GM18951 (cell line): Measurements from ENCODE around the gene FBXO11.

Experiments used
- POLR2A ChIP-seq: IDR thresholded peaks from 4 replicates; pipeline ENCODE4 v1.6.1; 2011; ENCODE audit warnings: mild to moderate bottlenecking; ENCODE audit not compliant: insufficient read length, insufficient read depth; ENCODE audit errors: extremely low read depth
- in situ Hi-C: fragments of 300-500 bp; cut with MboI; formaldehyde crosslinking; loops from one replicate; pipeline ENCODE4 v1.12.0; 2022; ENCODE audit warnings: low sequenced_read_pairs, mixed read lengths, inconsistent platforms; ENCODE audit not compliant: unreplicated experiment

The FBXO11 gene

GRCh38 chr2:47803770-47804169 is 102.5 kb downstream of the FBXO11 start:
- in situ Hi-C loops: no loop called here
- no peak for TF ChIP-seq POLR2A

DNA sequence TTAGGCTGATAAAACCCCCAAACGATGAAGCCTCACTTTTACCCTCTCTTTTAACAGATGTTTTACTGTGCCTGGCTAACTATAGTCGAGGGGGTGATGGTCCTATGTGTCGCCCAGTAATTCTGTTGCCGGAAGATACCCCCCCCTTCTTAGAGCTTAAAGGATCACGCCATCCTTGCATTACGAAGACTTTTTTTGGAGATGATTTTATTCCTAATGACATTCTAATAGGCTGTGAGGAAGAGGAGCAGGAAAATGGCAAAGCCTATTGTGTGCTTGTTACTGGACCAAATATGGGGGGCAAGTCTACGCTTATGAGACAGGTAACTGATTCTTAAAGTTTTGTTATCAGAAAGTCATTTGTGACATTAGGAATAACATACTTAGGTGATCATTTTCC is 102.9 kb downstream of the FBXO11 start:
- in situ Hi-C loops: no loop called here
- no peak for TF ChIP-seq POLR2A

DNA sequence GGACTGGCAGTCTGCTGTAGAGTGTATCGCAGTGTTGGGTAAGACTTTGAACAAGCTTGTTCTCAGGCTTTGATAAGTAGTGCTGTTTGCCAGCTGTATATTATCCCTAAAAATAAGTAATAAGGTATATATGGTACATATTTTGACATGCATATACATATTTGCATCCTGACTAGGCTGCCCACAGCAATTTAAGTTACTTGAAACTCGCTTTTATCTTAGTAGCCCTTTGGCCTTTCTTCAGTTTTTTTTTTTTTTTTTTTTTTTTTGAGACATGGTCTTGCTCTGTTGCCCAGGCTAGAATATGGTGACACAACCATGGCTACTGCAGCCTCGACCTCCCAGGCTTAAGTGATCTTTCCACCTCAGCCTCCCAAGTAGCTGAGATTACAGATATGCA is 105.2 kb downstream of the FBXO11 start:
- TF ChIP-seq POLR2A: no peak
- in situ Hi-C loops: no loop called here

GRCh38 chr2:47799031-47799609 is 107.2 kb downstream of the FBXO11 start:
- in situ Hi-C loops: no loop called here
- TF ChIP-seq POLR2A: no peak

DNA sequence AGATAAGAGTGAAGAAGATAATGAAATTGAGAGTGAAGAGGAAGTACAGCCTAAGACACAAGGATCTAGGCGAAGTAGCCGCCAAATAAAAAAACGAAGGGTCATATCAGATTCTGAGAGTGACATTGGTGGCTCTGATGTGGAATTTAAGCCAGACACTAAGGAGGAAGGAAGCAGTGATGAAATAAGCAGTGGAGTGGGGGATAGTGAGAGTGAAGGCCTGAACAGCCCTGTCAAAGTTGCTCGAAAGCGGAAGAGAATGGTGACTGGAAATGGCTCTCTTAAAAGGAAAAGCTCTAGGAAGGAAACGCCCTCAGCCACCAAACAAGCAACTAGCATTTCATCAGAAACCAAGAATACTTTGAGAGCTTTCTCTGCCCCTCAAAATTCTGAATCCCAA is 107.7 kb downstream of the FBXO11 start:
- in situ Hi-C loops: no loop called here
- TF ChIP-seq POLR2A: no peak

GRCh38 chr2:47796090-47796697 is 110.1 kb downstream of the FBXO11 start:
- in situ Hi-C loops: no loop called here
- no peak for TF ChIP-seq POLR2A

DNA sequence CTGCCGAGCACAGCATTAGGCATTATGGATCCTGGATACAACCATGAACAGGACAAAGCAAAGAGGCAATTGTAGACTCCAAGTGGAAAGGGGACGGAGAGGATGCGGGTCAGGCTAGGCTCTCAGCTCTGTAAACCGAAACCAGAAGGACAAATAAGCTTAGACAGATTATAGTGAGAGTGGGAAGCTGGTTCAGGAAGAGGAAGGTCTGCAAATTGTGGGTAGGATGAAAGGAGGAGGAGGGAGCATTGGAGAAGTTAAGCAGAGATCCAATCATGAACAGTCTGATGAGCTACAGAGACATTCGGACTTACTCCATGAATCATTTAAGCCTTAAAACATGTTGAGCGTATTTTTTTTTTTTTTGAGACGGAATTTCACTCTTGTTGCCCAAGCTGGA is 120.3 kb downstream of the FBXO11 start:
- no peak for TF ChIP-seq POLR2A
- in situ Hi-C loops: no loop called here

- no peak for TF ChIP-seq POLR2A
- in situ Hi-C loops: no loop called here
These were observed 121.9 kb downstream of the FBXO11 start for GRCh38 chr2:47784352-47784851.

- no peak for TF ChIP-seq POLR2A
- in situ Hi-C loops: no loop called here
These were observed 122.6 kb downstream of the FBXO11 start for GRCh38 chr2:47783486-47784351.

DNA sequence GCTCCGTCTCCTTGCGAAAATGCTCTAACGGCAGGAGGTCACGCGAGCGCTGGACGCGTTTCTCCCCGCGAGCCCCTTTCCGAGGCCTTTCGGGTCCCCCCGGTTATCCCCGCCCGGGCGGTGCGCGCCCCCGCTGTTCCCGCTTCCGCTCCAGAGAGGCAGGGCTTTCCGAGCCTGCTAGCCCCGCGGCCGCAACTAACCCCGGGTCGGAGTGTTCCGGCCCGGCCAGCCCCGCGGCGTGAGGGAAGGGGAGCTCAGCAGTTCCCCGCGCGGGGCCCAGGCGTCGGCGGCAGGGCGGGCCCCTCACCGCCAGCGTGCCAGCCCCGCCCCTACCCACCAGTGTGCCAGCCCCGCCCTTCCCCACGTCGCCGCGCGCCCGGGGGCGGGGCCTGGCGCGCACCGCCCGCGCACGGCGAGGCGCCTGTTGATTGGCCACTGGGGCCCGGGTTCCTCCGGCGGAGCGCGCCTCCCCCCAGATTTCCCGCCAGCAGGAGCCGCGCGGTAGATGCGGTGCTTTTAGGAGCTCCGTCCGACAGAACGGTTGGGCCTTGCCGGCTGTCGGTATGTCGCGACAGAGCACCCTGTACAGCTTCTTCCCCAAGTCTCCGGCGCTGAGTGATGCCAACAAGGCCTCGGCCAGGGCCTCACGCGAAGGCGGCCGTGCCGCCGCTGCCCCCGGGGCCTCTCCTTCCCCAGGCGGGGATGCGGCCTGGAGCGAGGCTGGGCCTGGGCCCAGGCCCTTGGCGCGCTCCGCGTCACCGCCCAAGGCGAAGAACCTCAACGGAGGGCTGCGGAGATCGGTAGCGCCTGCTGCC is 123.4 kb downstream of the FBXO11 start, which contains the start of gene MSH6:
Gene MSH6, plus strand, starts transcription at position 475 of the 815 bp plus-strand sequence. Its CDS starts 89 bp downstream, at position 564.
- in situ Hi-C loops: no loop called here
- peak; percentile 78 for TF ChIP-seq POLR2A

GRCh38 chr2:47782381-47782670 is 124.0 kb downstream of the FBXO11 start:
- in situ Hi-C loops: no loop called here
- no peak for TF ChIP-seq POLR2A

DNA sequence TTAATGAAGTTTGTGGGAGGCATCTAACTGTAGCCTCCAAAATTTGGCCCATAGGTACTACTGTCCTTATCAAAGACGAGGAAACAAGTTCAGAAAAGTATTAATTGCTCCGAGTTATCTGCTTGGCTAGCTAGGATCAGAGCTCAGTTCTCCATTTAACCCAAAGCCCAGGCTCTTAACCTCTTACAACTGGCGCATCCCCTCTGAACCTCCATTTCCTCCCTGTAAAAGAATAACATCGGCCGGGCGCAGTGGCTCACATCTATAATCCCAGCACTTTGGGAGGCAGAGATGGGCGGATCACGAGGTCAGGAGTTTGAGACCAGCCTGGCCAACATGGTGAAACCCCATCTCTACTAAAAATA is 126.9 kb downstream of the FBXO11 start:
- in situ Hi-C loops: no loop called here
- TF ChIP-seq POLR2A: no peak

DNA sequence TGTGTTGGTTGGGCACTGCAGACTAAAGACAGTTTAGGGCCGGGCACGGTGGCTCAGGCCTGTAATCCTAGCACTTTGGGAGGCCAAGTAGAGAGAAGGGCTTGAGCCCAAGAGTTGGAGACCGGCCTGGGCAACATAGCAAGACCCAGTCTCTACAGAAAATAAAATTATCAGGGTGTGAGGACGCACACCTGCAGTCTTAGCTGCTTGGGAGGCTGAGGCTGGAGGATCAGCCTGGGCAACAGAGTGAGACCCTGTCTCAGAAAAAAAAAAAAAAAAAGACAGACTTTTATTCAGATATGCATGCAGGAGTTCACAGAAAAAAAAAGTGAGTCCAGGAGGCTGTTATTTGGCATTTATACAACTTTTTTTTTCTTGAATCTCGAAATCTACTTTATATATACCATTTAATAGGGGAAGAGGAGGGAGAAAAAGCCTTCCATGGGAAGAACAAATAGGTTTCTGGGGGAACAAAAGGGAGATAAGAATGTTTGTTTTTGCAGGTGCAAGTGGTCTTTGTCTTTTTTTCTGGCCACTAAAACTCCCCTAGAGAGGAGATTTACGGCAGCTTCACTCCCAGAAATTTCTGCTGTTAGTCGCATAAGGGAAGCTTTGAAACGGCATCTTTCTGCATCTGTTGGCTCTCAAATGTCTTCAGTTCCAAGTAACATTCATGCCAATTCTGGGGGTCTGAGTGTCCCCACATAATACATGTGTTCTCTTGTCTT is 127.4 kb downstream of the FBXO11 start:
- in situ Hi-C loops: no loop called here
- no peak for TF ChIP-seq POLR2A
